Stimulated activated CD8-positive, alpha-beta memory T cell treated with anti-CD3 and anti-CD28 coated beads, Interleukin-2, amount 100 ng/mL, for 48 hours (primary cell): ENCODE measurements around the gene KLHL30.

Source experiments
- DNase-seq, 2 donors: peaks; one replicate each; pipeline ENCODE4 v3.0.0-alpha.2; 2020; ENCODE audit warnings: low read depth in 2 of 2

KLHL30 gene

GRCh38 chr2:238120463-238121298, 17.8 kb upstream of the KLHL30 start:
- DNase-seq, result no peak

- no peak for DNase-seq
Measured at GRCh38 chr2:238121511-238122286, 16.8 kb upstream of the KLHL30 start.

DNA sequence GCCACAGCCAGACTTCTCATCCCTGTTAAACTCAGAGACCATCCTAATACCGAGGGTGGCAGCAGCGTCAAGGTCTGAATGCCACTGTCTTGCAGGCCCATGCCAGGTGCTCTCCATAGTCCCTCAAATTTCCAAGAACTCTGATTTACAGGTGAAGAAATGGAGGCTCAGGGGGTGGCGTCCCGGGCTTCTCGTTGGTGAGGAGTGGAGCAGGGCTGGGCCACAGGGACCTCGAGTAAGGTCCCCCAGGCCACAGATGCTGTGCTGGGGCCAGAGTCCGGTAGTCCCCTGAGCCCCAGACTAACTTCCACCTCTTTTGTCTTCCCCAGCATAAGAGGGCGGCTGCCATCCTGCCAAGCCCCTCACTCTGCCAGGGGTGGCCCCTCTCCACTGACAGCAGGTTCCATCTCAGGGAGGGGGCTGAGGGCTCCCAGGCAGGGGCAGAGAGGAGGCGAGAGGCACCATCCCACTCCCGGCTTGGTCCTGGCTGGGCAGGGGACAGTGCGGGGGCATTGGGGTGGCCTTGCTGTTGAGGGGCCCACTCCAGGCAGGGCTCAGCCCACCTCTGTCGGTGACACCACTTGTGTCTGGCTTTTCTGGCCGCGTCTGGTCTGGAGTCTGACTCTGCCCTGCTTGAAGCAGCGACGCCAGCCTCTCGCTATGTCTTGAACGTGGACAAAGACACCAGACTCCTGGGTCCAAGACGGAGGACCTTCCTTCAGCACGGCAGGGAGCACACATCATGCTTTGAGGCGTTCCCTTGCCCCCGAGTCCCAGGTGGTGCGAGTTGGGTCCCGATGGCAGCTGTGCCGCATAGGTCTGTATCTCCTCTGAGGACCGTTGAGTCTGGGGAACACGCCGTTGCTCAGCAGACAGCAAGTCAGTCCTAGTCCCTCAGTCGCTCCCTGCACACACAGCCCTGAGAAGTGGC, 15.9 kb upstream of the KLHL30 start:
- DNase-seq, result no peak

DNA sequence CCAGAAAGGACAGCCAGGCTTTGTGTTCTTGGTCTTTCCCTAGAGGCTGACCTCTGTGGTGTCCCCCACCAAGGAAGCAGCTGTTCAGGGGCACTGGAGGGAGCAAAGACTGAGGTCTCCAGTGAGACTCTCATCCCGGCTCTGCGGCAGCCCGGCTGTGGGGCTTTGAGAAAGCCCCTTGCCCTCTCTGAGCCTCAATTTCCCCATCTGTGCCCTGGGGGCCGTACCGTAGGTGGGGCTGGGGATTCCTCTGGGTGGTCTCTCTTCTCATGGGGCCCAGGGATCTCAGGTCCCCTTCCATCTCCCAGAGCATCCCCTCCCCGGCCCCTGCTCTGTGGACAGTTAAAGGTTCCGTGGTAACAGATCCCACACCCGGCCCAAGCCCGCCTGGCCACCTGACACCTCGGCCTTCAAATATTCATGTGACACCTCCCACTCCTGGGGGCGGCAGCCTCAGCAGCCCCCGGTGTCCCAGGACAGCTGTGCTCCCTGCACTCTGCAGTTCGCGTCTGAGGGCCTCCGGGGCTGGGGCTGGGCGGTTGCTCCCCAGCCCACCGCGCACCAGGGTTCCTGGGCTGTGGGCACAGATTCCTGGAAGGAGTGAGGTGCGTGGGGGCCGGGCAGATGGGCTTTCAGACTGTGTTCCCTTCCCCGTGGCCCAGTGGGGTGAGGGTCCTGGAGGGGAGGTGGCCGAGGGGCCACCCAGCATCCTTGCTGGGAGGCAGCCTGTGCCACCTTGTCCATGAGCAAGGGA, 15.1 kb upstream of the KLHL30 start:
- no peak for DNase-seq

DNA sequence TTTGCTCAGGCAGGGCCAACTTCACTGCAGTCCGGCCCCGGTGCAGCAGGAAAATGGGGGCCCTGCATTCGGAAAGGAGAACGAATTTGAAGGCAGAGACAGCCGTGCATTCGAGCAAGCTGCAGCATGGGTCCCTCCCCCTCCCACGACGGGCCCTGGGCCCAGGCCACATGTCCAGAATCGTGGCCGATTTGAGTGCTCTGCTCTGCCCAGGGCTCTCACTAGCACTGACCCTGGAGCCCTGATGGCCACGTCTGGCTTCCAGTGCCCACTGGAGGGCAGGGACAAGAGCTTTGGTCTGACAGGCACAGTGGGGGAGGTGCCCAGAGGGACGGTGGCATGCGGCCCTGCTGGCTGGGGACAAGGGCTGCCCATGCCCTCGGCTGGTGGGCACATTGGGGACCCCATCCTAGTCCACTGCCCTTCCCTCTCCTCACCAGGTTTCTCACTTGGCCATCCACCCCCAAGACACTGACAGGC, 14.4 kb upstream of the KLHL30 start:
- no peak for DNase-seq

DNA sequence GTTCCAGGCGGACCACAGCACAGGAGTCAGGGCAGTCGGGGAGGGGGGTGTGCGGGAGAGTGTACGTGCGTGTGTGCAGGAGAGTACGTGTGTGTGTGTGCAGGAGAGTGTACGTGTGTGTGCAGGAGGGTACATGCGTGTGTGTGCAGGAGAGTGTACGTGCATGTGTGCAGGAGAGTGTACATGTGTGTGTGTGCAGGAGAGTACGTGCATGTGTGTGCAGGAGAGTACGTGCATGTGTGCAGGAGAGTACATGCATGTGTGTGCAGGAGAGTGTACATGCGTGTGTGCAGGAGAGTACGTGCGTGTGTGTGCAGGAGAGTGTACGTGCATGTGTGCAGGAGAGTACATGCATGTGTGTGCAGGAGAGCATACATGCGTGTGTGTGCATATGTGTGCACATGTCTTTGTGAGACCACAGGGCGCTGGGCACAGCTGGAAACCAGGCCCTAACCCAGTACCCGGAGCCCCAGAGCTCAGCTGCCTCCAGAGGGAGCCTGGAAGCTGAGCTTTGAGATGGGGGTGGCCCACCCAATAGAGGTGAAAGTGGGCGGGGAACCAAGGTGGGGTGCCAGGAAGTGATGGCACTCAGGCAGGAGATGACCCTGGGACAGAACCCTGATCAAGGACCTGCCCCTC, 13.9 kb upstream of the KLHL30 start:
- no peak for DNase-seq

- DNase-seq, result no peak
Measured at GRCh38 chr2:238125127-238125885, 13.2 kb upstream of the KLHL30 start.

- no peak for DNase-seq
Measured at GRCh38 chr2:238126338-238126737, 12.1 kb upstream of the KLHL30 start.

DNA sequence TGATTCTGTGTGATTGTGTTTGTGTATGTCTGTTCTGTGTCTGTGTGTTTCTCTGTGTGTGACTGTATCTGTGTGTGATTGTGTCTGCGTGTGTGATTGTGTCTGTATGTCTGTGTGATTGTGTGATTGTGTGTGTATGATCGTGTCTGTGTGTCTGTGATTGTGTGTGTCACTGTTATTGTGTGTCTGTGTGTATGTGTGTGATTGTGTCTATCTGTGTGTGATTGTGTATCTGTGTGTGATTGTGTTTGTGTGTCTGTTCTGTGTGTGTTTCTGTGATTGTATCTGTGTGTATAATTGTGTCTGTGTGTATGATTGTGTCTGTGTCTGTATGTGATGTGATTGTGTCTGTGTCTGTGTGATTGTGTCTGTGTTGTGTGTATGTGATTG, 11.7 kb upstream of the KLHL30 start:
- no peak for DNase-seq

- no peak for DNase-seq
Measured at GRCh38 chr2:238127165-238128060, 11.1 kb upstream of the KLHL30 start.

- no peak for DNase-seq
Measured at GRCh38 chr2:238128061-238128440, 10.4 kb upstream of the KLHL30 start.

DNA sequence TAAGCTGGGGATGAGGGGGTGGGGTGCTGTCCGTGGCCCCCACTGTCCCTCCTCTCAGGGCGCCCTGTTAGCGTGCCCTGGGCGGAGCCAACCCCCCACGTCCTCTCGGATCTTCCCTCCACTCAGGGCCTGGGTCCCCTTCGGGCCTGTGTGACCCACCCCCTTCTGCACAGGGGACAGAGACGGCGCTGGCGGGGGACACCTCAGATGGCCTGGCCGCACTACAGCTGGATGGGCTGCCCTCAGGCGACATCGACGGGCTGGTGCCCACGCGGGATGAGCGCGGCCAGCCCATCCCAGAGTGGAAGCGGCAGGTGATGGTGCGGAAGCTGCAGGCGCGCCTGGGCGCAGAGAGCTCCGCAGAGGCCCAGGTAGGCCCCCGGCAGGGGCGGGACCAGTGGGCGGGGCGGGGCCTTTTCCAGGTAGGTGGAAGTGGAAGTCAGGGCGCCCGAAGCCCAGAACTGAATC, 9.9 kb upstream of the KLHL30 start:
- DNase-seq, result no peak

DNA sequence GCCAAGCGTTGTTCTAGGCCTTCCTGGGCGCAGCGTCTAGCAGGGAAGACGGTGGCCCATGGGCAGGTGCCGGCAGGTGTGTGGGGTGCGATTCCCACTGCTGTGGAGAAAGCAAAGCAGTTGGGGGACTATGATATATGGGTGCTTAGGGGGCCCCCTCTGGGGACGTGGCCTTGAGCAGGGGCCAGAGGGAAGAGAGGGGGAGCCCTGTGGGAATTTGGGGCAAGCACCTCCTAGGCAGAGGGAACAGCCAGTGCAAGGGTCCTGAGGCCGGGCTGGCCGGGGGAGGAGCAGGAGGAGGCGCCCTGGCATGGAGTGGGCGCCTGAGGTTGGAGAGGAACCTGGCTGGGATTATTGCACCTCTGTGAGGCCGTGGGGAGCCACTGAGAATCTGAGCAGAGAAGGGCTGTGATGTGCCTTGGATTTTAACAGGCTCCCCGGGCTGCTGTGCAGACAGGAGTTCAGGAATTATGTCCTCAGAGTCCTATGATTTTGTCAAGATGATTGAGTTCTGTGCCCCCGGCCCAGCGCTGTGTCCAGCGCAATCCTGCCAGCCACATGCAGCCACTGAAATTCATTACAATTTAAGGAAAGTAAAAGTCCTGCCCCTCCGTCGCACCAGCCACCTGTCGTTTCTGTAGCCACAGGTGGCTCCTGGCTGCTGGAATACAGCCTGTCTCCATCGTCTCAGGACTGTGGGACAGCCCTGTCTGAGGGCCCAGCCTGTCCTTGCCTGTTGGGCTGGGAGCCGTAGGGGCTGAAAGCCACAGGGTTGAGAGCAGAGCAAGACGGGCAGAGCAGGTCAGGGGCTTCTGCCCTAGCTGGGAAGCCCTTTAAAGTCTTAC, 9.1 kb upstream of the KLHL30 start:
- DNase-seq, result no peak

DNA sequence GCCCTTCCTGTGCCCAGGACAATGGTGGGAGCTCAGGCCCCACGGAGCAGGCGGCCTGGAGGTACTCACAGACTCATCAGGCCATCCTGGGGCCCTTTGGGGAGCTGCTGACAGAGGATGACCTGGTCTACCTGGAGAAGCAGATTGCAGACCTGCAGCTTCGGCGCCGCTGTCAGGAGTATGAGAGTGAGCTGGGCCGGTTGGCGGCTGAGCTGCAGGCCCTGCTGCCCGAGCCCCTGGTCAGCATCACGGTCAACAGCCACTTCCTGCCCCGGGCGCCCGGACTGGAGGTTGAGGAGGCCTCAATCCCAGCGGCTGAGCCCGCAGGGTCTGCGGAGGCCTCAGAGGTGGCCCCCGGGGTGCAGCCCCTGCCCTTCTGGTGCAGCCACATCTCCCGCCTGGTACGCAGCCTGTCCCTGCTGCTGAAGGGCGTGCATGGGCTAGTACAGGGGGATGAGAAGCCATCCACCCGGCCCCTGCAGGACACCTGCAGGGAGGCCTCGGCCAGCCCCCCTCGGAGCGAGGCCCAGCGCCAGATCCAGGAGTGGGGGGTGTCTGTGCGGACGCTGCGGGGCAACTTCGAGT, 8.3 kb upstream of the KLHL30 start:
- DNase-seq, result no peak

DNA sequence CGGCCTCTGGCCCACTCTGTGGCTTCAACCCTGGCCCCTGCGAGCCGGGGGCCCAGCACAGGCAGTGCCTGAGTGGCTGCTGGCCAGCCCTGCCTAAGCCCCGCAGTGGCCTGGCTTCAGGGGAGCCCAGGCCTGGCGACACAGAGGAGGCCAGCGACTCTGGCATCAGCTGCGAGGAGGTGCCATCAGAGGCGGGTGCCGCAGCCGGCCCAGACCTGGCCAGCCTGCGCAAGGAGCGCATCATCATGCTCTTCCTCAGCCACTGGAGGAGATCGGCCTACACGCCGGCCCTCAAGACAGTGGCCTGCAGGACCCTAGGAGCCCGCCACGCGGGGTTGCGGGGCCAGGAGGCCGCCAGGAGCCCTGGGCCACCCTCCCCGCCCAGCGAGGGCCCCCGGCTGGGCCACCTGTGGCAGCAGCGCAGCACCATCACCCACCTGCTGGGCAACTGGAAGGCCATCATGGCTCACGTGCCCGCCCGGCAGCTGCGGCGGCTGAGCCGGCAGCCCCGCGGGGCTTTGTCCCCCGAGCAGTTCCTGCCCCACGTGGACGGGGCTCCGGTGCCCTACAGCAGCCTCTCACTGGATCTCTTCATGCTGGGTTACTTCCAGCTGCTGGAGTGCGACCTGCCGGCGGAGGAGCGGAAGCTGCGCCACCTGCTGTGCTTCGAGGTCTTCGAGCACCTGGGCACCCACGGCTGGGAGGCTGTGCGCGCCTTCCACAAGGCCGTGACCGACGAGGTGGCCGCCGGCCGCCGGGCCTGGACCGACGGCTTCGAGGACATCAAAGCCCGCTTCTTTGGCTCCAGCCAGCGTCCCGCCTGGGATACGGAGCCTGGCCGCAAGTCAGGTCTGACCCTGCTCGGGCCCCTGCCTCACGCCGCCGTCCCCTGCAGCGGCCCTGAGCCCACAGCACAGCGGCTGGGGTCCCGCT, 7.5 kb upstream of the KLHL30 start:
- no peak for DNase-seq

DNA sequence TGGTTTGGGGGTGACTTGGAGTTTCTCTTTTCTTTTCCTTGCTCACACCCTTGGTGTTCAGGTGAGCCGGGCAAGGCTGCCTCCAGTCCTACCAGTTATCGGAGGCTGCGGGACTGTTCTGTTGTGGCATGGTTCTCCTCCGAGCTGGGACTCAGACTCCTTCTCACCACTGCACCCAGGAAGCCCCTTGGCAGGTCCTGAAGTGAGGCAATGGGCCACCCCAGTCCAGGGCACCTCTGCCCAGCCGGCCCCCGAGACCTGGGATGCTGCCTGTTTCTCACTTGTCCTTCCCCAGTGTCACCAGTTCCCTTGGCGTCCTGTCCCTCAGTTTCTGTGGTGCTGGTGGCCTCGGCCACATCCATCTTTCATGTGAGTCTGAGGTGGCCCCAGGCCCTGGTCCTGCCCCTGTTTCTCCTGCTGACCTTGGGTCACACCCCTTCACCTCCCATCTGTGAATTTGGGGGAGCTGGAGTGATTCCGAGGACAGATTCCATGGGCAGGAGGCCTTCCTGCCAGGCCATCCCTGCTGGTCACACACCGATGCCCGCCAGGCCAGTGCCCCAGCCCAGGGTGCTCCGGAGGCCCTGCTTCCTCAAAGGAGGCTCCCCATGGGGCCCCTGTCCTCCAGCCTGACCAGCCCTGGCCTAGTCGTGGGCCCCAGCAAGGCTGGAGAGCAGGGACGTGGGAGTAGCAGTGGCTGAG, 6.6 kb upstream of the KLHL30 start:
- DNase-seq, result no peak
